ENCODE results near the gene KCNH4.

KCNH4 gene

GRCh38 chr17:42116705-42117396 is 64.1 kb downstream of the KCNH4 start:
- DNase-seq = peak; percentile 94

DNA sequence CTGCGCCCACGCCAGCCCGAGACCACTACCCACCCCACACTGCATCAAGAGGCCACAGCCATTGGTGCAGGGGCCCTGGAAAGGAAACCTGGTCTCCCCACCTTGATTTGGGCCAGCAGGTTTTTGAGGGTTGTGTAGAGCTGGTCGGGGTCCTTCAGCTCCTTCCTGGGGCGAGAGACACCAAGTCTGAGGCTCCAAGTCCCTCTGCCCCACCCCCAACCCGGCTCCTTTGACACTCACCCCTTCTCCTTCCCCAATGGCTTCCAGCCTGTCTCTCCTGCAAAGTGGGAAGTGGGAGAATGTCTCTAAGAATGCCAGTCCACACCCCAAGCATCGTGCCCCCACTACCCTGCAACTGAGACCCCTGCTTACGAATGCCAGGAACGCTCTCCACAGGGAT is 66.8 kb downstream of the KCNH4 start:
- no peak for DNase-seq

GRCh38 chr17:42113293-42114069 is 67.5 kb downstream of the KCNH4 start:
- no peak for DNase-seq

DNA sequence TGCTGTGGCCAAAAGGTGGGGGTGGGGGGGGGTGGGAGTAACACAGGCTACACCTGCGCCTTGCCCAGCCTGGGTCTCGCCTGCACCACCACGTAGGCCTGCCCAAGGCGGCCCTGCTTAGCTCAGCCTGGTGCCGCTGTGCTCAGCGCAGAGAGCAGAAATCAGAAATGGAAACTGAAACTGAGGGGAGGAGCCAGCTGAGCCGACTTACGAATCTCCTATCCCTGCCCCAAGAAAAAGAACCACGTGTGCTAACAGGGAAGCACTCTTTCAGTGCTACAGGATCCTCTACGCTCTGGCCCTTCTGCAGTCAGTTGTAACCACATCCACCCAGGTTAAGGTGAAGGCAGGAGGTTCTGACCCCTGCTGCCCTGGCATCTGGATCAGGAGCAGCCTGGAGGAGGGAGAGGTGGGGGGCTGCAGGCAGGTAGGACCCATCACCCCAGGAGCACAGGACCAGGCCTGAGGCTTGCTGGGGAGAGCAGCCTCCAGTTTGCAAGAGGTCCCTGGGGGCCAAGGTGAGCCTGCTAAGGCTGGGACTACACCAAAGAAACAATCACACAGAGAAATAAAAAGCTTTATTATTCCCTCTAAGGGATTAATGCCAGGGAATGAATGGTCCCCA is 68.3 kb downstream of the KCNH4 start, which contains the start of gene DHX58:
Gene DHX58 (minus strand): TSS at position 163 of the 625 bp plus-strand sequence. CDS start 822 bp downstream, outside the sequence.
- peak; percentile 96 for DNase-seq

- peak; percentile 48 for DNase-seq
Observed at GRCh38 chr17:42111871-42112551, 68.9 kb downstream of the KCNH4 start.

GRCh38 chr17:42111265-42111636 is 69.7 kb downstream of the KCNH4 start:
- no peak for DNase-seq

GRCh38 chr17:42110301-42111264 is 70.4 kb downstream of the KCNH4 start:
- DNase-seq = no peak

DNA sequence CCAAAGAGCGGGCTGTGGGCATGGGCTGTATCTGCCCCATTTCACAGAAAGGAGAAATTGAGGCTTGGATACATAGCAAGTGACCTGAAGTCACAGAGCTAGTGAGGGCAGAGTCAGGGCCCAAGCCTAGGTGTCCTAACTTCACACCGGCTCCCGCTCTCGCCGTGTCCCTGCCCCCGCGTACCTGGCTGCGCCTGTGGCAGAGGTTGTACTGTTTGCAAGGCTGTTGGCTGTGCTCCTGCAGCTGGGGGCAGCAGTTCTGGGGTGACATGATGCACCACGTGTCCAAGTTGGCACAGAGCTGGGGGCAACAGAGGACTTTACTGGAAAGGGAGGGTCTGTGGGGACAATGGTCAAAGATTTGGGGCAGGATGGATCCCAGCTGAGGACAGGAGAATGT is 71.9 kb downstream of the KCNH4 start:
- no peak for DNase-seq

DNA sequence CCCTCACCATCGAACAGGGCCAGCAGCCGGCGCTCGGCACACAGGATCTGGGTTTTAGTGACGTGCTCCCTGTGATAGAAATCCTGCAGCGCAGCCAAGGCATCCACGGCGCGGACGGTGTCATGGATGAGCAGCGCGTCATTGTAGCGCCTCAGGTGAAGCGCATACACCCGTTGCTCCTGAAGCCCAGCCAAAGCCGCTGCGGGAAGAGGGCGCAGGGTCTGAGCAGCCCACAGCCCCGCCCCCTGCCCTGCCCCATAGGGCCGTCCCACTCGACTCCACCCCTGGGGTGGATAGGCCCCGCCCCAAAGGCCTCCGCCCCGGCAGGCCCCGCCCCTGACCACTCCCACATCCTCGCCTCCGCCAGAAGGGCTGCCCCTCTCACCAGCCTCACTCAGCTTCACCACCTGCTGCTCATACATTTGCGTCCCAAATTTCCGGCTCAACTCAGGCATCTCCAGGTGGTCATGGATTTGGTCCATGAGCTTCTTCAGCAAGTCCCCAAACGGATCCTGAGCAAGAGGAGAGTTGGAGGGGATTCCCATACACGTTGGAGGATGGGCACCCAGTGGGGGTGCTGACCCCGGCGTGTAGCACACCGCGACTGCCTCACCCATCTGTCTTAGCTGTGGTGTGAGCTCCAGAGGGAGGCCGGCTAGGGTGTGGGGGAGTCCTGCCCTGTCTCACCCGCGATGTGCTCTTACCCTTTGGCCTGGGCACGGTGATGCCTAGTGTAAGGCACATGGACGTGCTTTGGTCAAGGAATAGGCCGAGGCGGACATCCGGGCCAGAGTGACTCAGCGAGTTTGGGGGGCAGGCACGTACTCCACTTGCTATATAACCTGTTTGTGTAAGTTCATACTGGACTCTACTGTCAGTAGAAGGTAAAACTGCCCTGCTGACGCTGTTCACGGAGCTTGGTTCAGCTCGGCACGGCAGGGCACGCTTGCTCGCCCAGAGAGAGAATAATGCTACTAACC is 73.1 kb downstream of the KCNH4 start:
- DNase-seq = peak; percentile 96

DNA sequence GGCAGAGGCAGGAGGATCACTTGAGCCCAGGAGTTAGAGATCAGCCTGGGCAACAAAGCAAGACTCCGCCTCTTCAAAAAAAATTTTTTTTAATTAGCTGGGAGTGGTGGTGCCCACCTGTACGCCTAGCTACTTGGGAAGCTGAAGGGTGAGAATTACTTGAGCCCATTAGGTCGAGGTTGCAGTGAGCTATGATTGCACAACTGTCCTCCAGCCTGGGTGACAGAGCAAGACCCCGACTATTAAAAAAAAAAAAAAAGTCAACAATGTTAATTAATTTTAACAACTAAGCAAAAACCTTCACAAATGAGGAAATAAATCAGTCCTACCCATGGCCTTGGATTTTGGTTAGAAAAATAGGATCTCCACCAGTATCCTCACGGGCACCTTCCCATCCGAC is 73.8 kb downstream of the KCNH4 start:
- no peak for DNase-seq
